Right lobe of liver (tissue), 6 donors: ENCODE measurements around the gene BBX. TPM values are rescaled to one million over a fixed set of nuclear protein-coding genes. Genes with fewer than 3 reads are reported as not detected.

Experiments used
- ATAC-seq, 4 donors: fragments of 200-7000 bp; cut with Tn5 transposase; one replicate each; pipeline ENCODE4 v1.9.1; 2020; ENCODE audit warnings: mild to moderate bottlenecking in 4 of 4, moderate library complexity in 4 of 4
- DNase-seq, 3 donors: peaks; one replicate each; pipeline ENCODE4 v3.0.0-alpha.2; 2020
- H3K27ac ChIP-seq, 3 donors: fragments of 200-600 bp; one replicate each; pipeline ENCODE4 v1.8.0; 2022
- H3K27me3 ChIP-seq, 2 donors: fragments of 200-600 bp; one replicate each; pipeline ENCODE4 v1.8.0; 2022
- H3K36me3 ChIP-seq, 4 donors: fragments of 200-600 bp; sonication (generic) in 1 of 4; one replicate each; pipeline versions ENCODE4 v1.5.1 to v1.8.0; 2017 to 2022; ENCODE audit warnings: control low read depth in 1 of 4
- H3K4me1 ChIP-seq, 4 donors: fragments of 200-600 bp; sonication (generic) in 1 of 4; one replicate each; pipeline versions ENCODE4 v1.5.1 to v1.8.0; 2017 to 2022; ENCODE audit warnings: control low read depth in 1 of 4
- H3K4me3 ChIP-seq, 3 donors: fragments of 200-600 bp; one replicate each; pipeline ENCODE4 v1.8.0; 2022
- H3K9me3 ChIP-seq, 4 donors: fragments of 200-600 bp; sonication (generic) in 1 of 4; one replicate each; pipeline versions ENCODE4 v1.5.1 to v1.8.0; 2017 to 2022; ENCODE audit warnings: control low read depth in 1 of 4
- POLR2A ChIP-seq: fragments of 450-650 bp; IDR thresholded peaks from one replicate; pipeline ENCODE4 v1.6.1; 2017; ENCODE audit warnings: antibody characterized with exemption, mild to moderate bottlenecking
- WGBS: methylation state at CpG from one replicate; pipeline ENCODE4 v1.1.6; 2018; ENCODE audit warnings: low coverage, low lambda C conversion rate; ENCODE audit not compliant: insufficient coverage; ENCODE audit errors: missing lambda C conversion rate; 5-methylcytosine and 5-hydroxymethylcytosine counted together
- intact Hi-C, 2 donors: fragments of 100-400 bp; cut with DNase I; formaldehyde crosslinking; loops; one replicate each; pipeline versions ENCODE4 v1.11.2 to v1.14.1; 2022
- total RNA-seq, 6 experiments: library from RNA; depleted of rRNA in 2 of 6; stranded (reverse); fragments of >200 nt in 2 of 6; fragmentation: NEBNext Ultra II Directional in 3 of 6; extraction: Animal tissue kit (Norgen Biotek cat#: 25700) in 3 of 6; gene quantifications; one replicate each; pipeline versions ENCODE4 v1.1.0 to v1.2.4, GENCODE V29; 2016 to 2023
- TF ChIP-seq, protein P1 (sequence below), 4 donors: fragments of 200-600 bp in 3 of 4; fragments of 450-650 bp in 1 of 4; IDR thresholded peaks; one replicate each; pipeline versions ENCODE4 v1.5.1 to v1.8.0; 2016 to 2022; ENCODE audit warnings: antibody characterized with exemption in 4 of 4, mild to moderate bottlenecking in 2 of 4
- donor health status: DM: no; HTN: yes; CAD: no.
- donor health status: DM: no; HTN: no; CAD: no.
- donor health status: DM: no; HTN: no; CAD: no.
- donor health status: DM: no; HTN: yes; CAD: no.
- donor health status: DM: no; HTN: yes; CAD: no.

The BBX gene
- total RNA-seq, 6 experiments from 2014 or later: 15.0 to 22.4 (median 19.1) TPM

DNA sequence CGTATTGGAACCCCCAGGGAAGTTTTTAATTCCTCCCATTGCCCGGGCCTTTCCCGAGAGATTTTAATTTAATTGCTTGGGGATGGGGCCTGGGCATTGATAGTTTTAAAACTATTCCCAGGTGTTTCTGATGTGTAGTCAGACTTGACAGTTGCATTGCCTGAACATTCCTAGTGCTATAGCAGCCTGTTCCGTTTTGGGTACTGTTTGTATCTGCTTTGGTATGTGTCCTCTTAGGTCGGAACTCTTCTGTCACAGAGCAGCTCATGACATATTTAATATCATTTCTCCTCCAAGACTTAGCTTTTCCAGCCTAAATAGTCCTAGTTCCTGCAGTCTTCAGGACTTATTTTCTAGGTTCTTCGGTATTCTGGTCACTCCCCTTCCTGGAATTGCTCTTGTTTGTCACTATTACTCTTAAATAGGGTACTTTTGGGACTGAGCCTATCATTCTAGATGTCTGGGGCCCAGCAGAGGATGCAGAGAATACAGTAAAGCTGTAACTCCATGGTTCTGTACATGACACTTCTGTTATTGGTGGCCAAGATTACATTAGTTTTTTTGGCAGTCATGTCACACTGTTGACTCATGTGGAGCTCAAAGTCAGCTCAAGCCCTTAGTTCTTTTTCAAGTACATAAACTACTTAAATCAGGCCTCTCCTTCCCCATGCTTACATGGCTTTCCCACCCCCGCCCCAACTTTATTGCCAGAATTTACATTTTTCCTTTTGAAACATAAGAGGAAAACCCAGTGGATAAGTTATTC is 81.5 kb downstream of the BBX start:
- Histone ChIP-seq H3K36me3 (no peaks in the 10 kb centered on the region), H3K27me3 (no peaks in the 10 kb centered on the region), H3K4me1 (no peaks in the 10 kb centered on the region), H3K4me3 (no peak overlapping the region), H3K9me3 (no peaks in the 10 kb centered on the region), H3K27ac (no peak overlapping the region)
- TF ChIP-seq, protein P1, sequence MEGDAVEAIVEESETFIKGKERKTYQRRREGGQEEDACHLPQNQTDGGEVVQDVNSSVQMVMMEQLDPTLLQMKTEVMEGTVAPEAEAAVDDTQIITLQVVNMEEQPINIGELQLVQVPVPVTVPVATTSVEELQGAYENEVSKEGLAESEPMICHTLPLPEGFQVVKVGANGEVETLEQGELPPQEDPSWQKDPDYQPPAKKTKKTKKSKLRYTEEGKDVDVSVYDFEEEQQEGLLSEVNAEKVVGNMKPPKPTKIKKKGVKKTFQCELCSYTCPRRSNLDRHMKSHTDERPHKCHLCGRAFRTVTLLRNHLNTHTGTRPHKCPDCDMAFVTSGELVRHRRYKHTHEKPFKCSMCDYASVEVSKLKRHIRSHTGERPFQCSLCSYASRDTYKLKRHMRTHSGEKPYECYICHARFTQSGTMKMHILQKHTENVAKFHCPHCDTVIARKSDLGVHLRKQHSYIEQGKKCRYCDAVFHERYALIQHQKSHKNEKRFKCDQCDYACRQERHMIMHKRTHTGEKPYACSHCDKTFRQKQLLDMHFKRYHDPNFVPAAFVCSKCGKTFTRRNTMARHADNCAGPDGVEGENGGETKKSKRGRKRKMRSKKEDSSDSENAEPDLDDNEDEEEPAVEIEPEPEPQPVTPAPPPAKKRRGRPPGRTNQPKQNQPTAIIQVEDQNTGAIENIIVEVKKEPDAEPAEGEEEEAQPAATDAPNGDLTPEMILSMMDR (IDR thresholded peaks at IDR 0.05): no peak
- TF ChIP-seq POLR2A: no peak
- ATAC-seq: peak in 3 of 4 donors; percentile 46 to 87 (median 56)
- 87% methylated on average over 7 of the region's 7 CpGs for WGBS
- DNase-seq: no peak
- intact Hi-C loops: no loop called here

DNA sequence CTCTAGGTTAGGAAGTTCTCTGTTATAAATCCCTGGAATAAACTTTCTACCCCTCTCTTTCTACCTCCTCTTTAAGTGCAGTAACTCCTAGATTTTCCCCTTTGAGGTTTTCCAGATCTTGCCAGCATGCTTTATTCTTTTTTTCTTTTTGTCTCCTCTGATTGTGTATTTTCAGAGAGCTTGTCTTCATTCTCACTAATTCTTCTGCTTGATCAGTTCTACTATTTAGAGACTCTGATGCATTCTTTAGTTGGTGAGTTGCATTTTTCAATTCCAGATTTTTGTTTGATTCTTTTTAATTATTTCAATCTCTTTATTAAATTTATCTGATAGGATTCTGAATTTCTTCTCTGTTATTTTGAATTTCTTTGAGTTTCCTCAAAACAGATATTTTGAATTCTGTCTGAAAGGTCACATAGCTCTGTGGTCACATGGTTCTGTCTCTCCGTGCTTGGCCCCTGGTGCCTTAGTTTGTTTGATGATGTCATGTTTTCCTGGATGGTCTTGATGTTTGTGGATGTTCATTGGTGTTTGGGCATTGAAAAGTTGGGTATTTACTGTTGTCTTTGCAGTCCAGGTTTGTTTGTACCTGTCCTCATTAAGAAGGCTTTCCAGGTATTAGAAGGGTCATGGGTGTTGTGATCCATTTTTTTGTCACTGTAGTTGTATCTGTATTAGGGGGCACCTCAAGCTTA is 89.2 kb downstream of the BBX start:
- 25% methylated on average over 1 of the region's 1 CpG for WGBS
- ATAC-seq (peak in 1 of 4 donors; percentile 50), DNase-seq (no peak)
- no peaks in the 10 kb centered on the region for H3K4me1 ChIP-seq
- H3K27me3 ChIP-seq: no peaks in the 10 kb centered on the region
- no peak overlapping the region for H3K27ac ChIP-seq
- H3K9me3 ChIP-seq: no peaks in the 10 kb centered on the region
- no peak overlapping the region for H3K4me3 ChIP-seq
- no peak for TF ChIP-seq POLR2A
- TF ChIP-seq, protein P1 (IDR thresholded peaks at IDR 0.05): no peak
- intact Hi-C loops: no loop called here
- H3K36me3 ChIP-seq: no peaks in the 10 kb centered on the region

DNA sequence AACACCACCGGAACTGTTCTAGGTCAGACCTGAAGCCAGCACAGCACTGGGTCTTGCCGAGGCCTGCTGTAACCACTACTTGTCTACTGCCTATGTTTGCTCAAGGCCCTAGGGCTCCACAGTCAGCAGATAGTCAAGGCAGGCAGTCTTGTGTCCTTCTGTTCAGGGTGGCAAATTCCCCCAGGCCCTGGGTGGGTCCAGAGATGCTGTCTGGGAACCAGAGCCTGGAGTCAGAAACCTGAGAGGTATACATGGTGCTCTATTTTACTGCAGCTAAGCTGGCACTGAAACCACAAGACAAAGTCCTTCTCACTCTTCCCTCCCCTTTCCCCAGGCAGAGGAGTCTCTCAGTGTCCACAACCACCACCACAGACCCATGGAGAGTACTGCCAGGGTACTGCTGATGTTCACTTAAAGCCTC is 89.9 kb downstream of the BBX start:
- intact Hi-C loops: no loop called here
- Histone ChIP-seq H3K4me3 (no peak overlapping the region), H3K4me1 (no peaks in the 10 kb centered on the region), H3K27ac (no peak overlapping the region), H3K27me3 (no peaks in the 10 kb centered on the region), H3K36me3 (no peaks in the 10 kb centered on the region), H3K9me3 (no peaks in the 10 kb centered on the region)
- no peak for TF ChIP-seq POLR2A
- TF ChIP-seq, protein P1 (IDR thresholded peaks at IDR 0.05): no peak
- no peak for DNase-seq
- peak in 1 of 4 donors; percentile 21 for ATAC-seq
- WGBS: no CpG with 5 or more reads among the region's 2 CpGs

DNA sequence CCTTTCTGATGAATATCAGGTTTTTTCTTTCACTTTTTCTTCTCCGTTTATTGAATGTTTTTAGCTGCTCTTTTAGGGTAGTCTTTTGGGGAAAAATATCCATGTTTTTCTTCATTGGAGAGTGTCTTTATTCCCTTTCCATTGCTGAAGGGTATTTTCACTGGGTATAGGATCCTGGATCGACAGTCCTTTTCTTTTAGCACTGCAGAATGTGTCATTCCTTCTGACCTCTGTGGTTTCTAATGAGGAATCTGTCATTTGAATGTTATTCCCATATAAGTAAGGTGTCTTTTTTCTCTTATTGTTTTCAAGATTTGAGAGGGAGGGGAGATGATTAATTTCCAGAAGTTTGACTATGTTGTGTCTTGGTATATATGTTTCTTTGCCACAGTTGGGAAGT is 96.8 kb downstream of the BBX start:
- ATAC-seq: no peak
- intact Hi-C loops: no loop called here

More for the DNA sequence above, 96.8 kb downstream of the BBX start:
- TF ChIP-seq POLR2A: no peak
- TF ChIP-seq, protein P1 (IDR thresholded peaks at IDR 0.05): no peak
- Histone ChIP-seq H3K4me1 (no peaks in the 10 kb centered on the region), H3K9me3 (no peaks in the 10 kb centered on the region), H3K4me3 (no peak overlapping the region), H3K27me3 (no peaks in the 10 kb centered on the region), H3K27ac (no peak overlapping the region), H3K36me3 (no peaks in the 10 kb centered on the region)
- 69% methylated on average over 2 of the region's 2 CpGs for WGBS
- DNase-seq: no peak
